GM23338 (cell line): ENCODE data around the gene SLC4A4. TPM values are rescaled to one million over a fixed set of nuclear protein-coding genes. Genes with fewer than 3 reads are reported as not detected.

Source experiments
- ATAC-seq: fragments of 200-7000 bp; cut with Tn5 transposase; 3 replicates; pipeline ENCODE4 v1.9.1; 2020
- DNase-seq: peaks from one replicate; pipeline ENCODE4 v3.0.0-alpha.2; 2015; ENCODE audit warnings: low spot score
- H2AFZ ChIP-seq: fragments of 200-600 bp; sonication (generic); 2 replicates; pipeline ENCODE4 v1.8.0; 2016; ENCODE audit warnings: antibody characterized with exemption, mild to moderate bottlenecking, moderate library complexity
- H3F3A ChIP-seq: fragments of 200-600 bp; sonication (generic); replicated peaks from 2 replicates; pipeline ENCODE4 v1.8.0; 2017; ENCODE audit warnings: antibody characterized with exemption, mixed run types, low read depth
- H3K27ac ChIP-seq: fragments of 200-600 bp; sonication (generic); 2 replicates; pipeline ENCODE4 v1.6.1; 2016; ENCODE audit warnings: low read depth
- H3K27me3 ChIP-seq: fragments of 200-600 bp; sonication (generic); 2 replicates; pipeline ENCODE4 v1.8.0; 2016; ENCODE audit warnings: mild to moderate bottlenecking, mixed run types, moderate library complexity; ENCODE audit not compliant: insufficient read depth
- H3K36me3 ChIP-seq: fragments of 200-600 bp; sonication (generic); 2 replicates; pipeline ENCODE4 v1.8.0; 2016; ENCODE audit warnings: mild to moderate bottlenecking; ENCODE audit not compliant: insufficient read depth
- H3K4me1 ChIP-seq: fragments of 200-600 bp; sonication (generic); 2 replicates; pipeline ENCODE4 v1.8.0; 2016; ENCODE audit warnings: mild to moderate bottlenecking, moderate library complexity; ENCODE audit not compliant: insufficient read depth
- H3K4me2 ChIP-seq: fragments of 200-600 bp; sonication (generic); 2 replicates; pipeline ENCODE4 v1.7.1; 2017; ENCODE audit warnings: mixed run types
- H3K4me3 ChIP-seq: fragments of 200-600 bp; sonication (generic); 2 replicates; pipeline ENCODE4 v1.6.1; 2016; ENCODE audit warnings: mixed run types
- H3K79me2 ChIP-seq: fragments of 200-600 bp; sonication (generic); replicated peaks from 2 replicates; pipeline ENCODE4 v1.8.0; 2017; ENCODE audit warnings: mild to moderate bottlenecking; ENCODE audit not compliant: insufficient read depth
- H3K9me2 ChIP-seq: fragments of 200-600 bp; sonication (generic); 2 replicates; pipeline ENCODE4 v1.8.0; 2017; ENCODE audit not compliant: insufficient read depth
- H4K20me1 ChIP-seq: fragments of 200-600 bp; sonication (generic); replicated peaks from 2 replicates; pipeline ENCODE4 v1.8.0; 2017; ENCODE audit warnings: mild to moderate bottlenecking; ENCODE audit not compliant: insufficient read depth
- H3K27ac Mint-ChIP-seq: 2 replicates; pipeline ENCODE4 v1.8.0; 2020; ENCODE audit warnings: inconsistent platforms, mild to moderate bottlenecking, moderate library complexity, mixed read lengths
- H3K27me3 Mint-ChIP-seq: 3 replicates; pipeline ENCODE4 v1.8.0; 2022; ENCODE audit warnings: low read depth, mild to moderate bottlenecking, moderate library complexity, mixed read lengths, inconsistent platforms; ENCODE audit not compliant: insufficient read depth, poor library complexity
- H3K36me3 Mint-ChIP-seq: 3 replicates; pipeline ENCODE4 v1.8.0; 2021; ENCODE audit warnings: low read depth, mild to moderate bottlenecking, inconsistent platforms, moderate library complexity, mixed read lengths
- H3K4me1 Mint-ChIP-seq: 3 replicates; pipeline ENCODE4 v1.8.0; 2020; ENCODE audit warnings: mild to moderate bottlenecking, inconsistent platforms, mixed read lengths
- H3K4me3 Mint-ChIP-seq: 3 replicates; pipeline ENCODE4 v1.8.0; 2021; ENCODE audit warnings: moderate library complexity, mild to moderate bottlenecking, inconsistent platforms, mixed read lengths
- H3K9me3 Mint-ChIP-seq: 3 replicates; pipeline ENCODE4 v1.8.0; 2020; ENCODE audit warnings: moderate library complexity, mild to moderate bottlenecking, inconsistent platforms, mixed read lengths
- CREB1 ChIP-seq: fragments of 250-450 bp; sonication (Bioruptor Pico); IDR thresholded peaks from 2 replicates; pipeline ENCODE4 v1.5.0; 2020; ENCODE audit warnings: low read depth, mild to moderate bottlenecking, moderate library complexity
- CTCF ChIP-seq, 2 experiments: fragments of 200-600 bp in 1 of 2; sonication (generic) in 1 of 2; conservative IDR thresholded peaks; 2 replicates each; pipeline versions ENCODE4 v1.5.1 to v1.6.1; 2016 to 2017; ENCODE audit warnings: antibody characterized with exemption in 2 of 2, low read depth in 2 of 2, mild to moderate bottlenecking in 2 of 2, moderate library complexity in 1 of 2
- ETS1 ChIP-seq: IDR thresholded peaks from 2 replicates; pipeline ENCODE4 v1.6.1; 2016; ENCODE audit warnings: antibody characterized with exemption
- EZH2 ChIP-seq: fragments of 200-600 bp; sonication (generic); IDR thresholded peaks from one replicate; pipeline ENCODE4 v1.8.0; 2017; ENCODE audit warnings: antibody characterized with exemption, mild to moderate bottlenecking, low read depth; ENCODE audit not compliant: unreplicated experiment
- EZH2phosphoT487 ChIP-seq: fragments of 200-600 bp; sonication (generic); IDR thresholded peaks from one replicate; pipeline ENCODE4 v1.8.1; 2018; ENCODE audit warnings: antibody characterized with exemption; ENCODE audit not compliant: unreplicated experiment
- JUNB ChIP-seq: IDR thresholded peaks from one replicate; pipeline ENCODE4 v1.6.1; 2016; ENCODE audit warnings: antibody characterized with exemption; ENCODE audit not compliant: unreplicated experiment
- NANOG ChIP-seq: IDR thresholded peaks from 2 replicates; pipeline ENCODE4 v1.6.1; 2016; ENCODE audit warnings: antibody characterized with exemption, borderline replicate concordance
- POLR2AphosphoS5 ChIP-seq: IDR thresholded peaks from 2 replicates; pipeline ENCODE4 v1.6.1; 2016; ENCODE audit warnings: antibody characterized with exemption, low read depth
- REST ChIP-seq: IDR thresholded peaks from one replicate; pipeline ENCODE4 v1.6.1; 2018; ENCODE audit warnings: antibody characterized with exemption; ENCODE audit not compliant: unreplicated experiment
- STAT1 ChIP-seq: IDR thresholded peaks from one replicate; pipeline ENCODE4 v1.6.1; 2016; ENCODE audit warnings: antibody characterized with exemption; ENCODE audit not compliant: unreplicated experiment
- ZNF114 ChIP-seq: fragments of 250-450 bp; sonication (Bioruptor Pico); IDR thresholded peaks from 2 replicates; pipeline ENCODE4 v1.5.0; 2020; ENCODE audit warnings: mild to moderate bottlenecking, moderate library complexity
- ZNF331 ChIP-seq: fragments of 250-450 bp; sonication (Bioruptor Pico); IDR thresholded peaks from 2 replicates; pipeline ENCODE4 v1.5.0; 2020; ENCODE audit warnings: low read depth, mild to moderate bottlenecking, moderate library complexity
- ZNF462 ChIP-seq: fragments of 250-450 bp; sonication (Bioruptor Pico); IDR thresholded peaks from 2 replicates; pipeline ENCODE4 v1.5.0; 2020; ENCODE audit warnings: mild to moderate bottlenecking, moderate library complexity
- polyA plus RNA-seq: library from polyadenylated mRNA; unstranded; fragments of >200 nt; fragmentation: Nextera tagmentation; extraction: Ambion mirVana; gene quantifications from 2 replicates; pipeline ENCODE4 v1.2.1, GENCODE V29; 2016
- total RNA-seq: library from RNA; depleted of rRNA; stranded (reverse); fragments of >200 nt; shearing (Covaris generic); gene quantifications from 2 replicates; pipeline ENCODE4 v1.2.3, GENCODE V29; 2014

SLC4A4 gene
- total and polyA plus RNA-seq, 2 experiments from 2014 or later: 1.0 to 1.5 TPM

- Histone ChIP-seq H3K27me3 (no peaks in the 10 kb centered on the region), H4K20me1 (no peaks in the 10 kb centered on the region), H2AFZ (no peak overlapping the region), H3K4me1 (no peaks in the 10 kb centered on the region), H3K27ac (no peak overlapping the region), H3K4me3 (no peak overlapping the region), H3K9me2 (no peaks in the 10 kb centered on the region), H3K36me3 (no peaks in the 10 kb centered on the region), H3K4me2 (no peak overlapping the region), H3K79me2 (no peaks in the 10 kb centered on the region), H3F3A (no peaks in the 10 kb centered on the region)
- Mint-ChIP-seq H3K36me3 (no peaks in the 10 kb centered on the region), H3K27ac (no peak overlapping the region), H3K9me3 (no peaks in the 10 kb centered on the region), H3K4me3 (no peak overlapping the region), H3K4me1 (no peaks in the 10 kb centered on the region), H3K27me3 (no peaks in the 10 kb centered on the region)
- DNase-seq: no peak
- no peak for ATAC-seq
- TF ChIP-seq JUNB (no peak), NANOG (no peak), ZNF114 (CRISPR knock-in tag) (no peak), CTCF (conservative IDR thresholded peaks at IDR 0.05; ENCODE audit: low read depth in 2 of 2) (no peak), EZH2phosphoT487 (no peak), REST (no peak), STAT1 (no peak), CREB1 (CRISPR knock-in tag) (no peak), ETS1 (no peak), ZNF331 (CRISPR knock-in tag) (no peak), EZH2 (no peak), ZNF462 (CRISPR knock-in tag) (no peak), POLR2AphosphoS5 (no peak)
Observed at GRCh38 chr4:71446479-71447081, 107.8 kb downstream of the SLC4A4 start.
